Endothelial cell of umbilical vein (primary cell): ENCODE results near the gene GABRA4. TPM values are rescaled to one million over a fixed set of nuclear protein-coding genes. Genes with fewer than 3 reads are reported as not detected.

Experiments
- BruUV-seq: library from RNA; stranded (reverse); fragments of 400-500 nt; replicated peaks from 2 replicates; lab custom pipeline; 2021; lab: Mats Ljungman, UMichigan
- CTCF ChIA-PET: fragments of 300-600, 350-600 bp; sonication (Branson Sonifier 250); formaldehyde crosslinking; loops from one replicate; lab custom pipeline; 2021; ENCODE audit warnings: antibody characterized with exemption, inconsistent platforms; lab: Charles Lee
- POLR2A ChIA-PET: fragments of 300-600, 350-600 bp; sonication (Branson Sonifier 250); formaldehyde crosslinking; loops from one replicate; lab custom pipeline; 2021; ENCODE audit warnings: antibody characterized with exemption, inconsistent platforms; lab: Charles Lee
- DNase-seq: peaks from one replicate; pipeline ENCODE4 v3.0.0-alpha.2; 2011; ENCODE audit warnings: low read depth, low spot score
- FAIRE-seq: peaks from 2 replicates; lab custom pipeline; 2011; peaks lifted over from hg19 to GRCh38; lab: Jason Lieb, UNC
- H2AFZ ChIP-seq: 2 replicates; pipeline ENCODE4 v1.6.0; 2012; ENCODE audit warnings: low read depth, low read length, control low read depth, inconsistent platforms
- H3K27ac ChIP-seq: 2 replicates; pipeline ENCODE4 v1.5.1; 2011; ENCODE audit warnings: low read depth, mild to moderate bottlenecking, control low read depth, low read length, moderate library complexity; ENCODE audit not compliant: insufficient read depth
- H3K27me3 ChIP-seq, 2 experiments: 2 replicates each; pipeline versions ENCODE4 v1.6.0 to v1.6.1; 2011; ENCODE audit warnings: low read length in 2 of 2, mixed read lengths in 1 of 2; ENCODE audit not compliant: control insufficient read depth in 2 of 2, insufficient read depth in 2 of 2
- H3K36me3 ChIP-seq, 2 experiments: 2 replicates in 1 of 2; 3 replicates in 1 of 2; pipeline ENCODE4 v1.5.1; 2011; ENCODE audit warnings: low read length in 2 of 2, mild to moderate bottlenecking in 1 of 2, moderate library complexity in 1 of 2; ENCODE audit not compliant: control insufficient read depth in 2 of 2, insufficient read depth in 2 of 2; ENCODE audit errors: extremely low read depth in 1 of 2
- H3K4me1 ChIP-seq: 3 replicates; pipeline ENCODE4 v1.5.1; 2011; ENCODE audit warnings: mild to moderate bottlenecking, low read length; ENCODE audit not compliant: control insufficient read depth, insufficient read depth; ENCODE audit errors: extremely low read depth
- H3K4me2 ChIP-seq: 2 replicates; pipeline ENCODE4 v1.6.1; 2011; ENCODE audit warnings: low read length, control low read depth, mixed read lengths; ENCODE audit not compliant: insufficient read depth
- H3K4me3 ChIP-seq, 3 experiments: fragments of 200-600 bp in 1 of 3; sonication (generic), shearing (Covaris generic) in 1 of 3; replicated peaks in 1 of 3; 2 replicates each; pipeline ENCODE4 v1.5.1; 2011 to 2016; ENCODE audit warnings: control low read depth in 3 of 3, low read length in 3 of 3, mild to moderate bottlenecking in 2 of 3, inconsistent platforms in 1 of 3, low read depth in 1 of 3, moderate library complexity in 1 of 3; ENCODE audit not compliant: insufficient read depth in 1 of 3
- H3K79me2 ChIP-seq: 2 replicates; pipeline ENCODE4 v1.6.0; 2012; ENCODE audit warnings: low read length, inconsistent platforms; ENCODE audit not compliant: control insufficient read depth, insufficient read depth
- H3K9ac ChIP-seq: replicated peaks from 2 replicates; pipeline ENCODE3; 2011; ENCODE audit warnings: low read length, control low read depth; ENCODE audit not compliant: insufficient read depth; ENCODE audit errors: extremely low read depth
- H3K9me1 ChIP-seq: replicated peaks from 3 replicates; pipeline ENCODE4 v1.6.0; 2011; ENCODE audit warnings: mild to moderate bottlenecking, low read length; ENCODE audit not compliant: control insufficient read depth, insufficient read depth; ENCODE audit errors: extremely low read depth
- H3K9me3 ChIP-seq: replicated peaks from 2 replicates; pipeline ENCODE4 v1.5.1; 2012; ENCODE audit warnings: low read length, inconsistent platforms; ENCODE audit not compliant: control insufficient read depth, insufficient read depth
- H4K20me1 ChIP-seq: replicated peaks from 2 replicates; pipeline ENCODE3; 2011; ENCODE audit warnings: mild to moderate bottlenecking, low read length; ENCODE audit not compliant: control insufficient read depth, insufficient read depth; ENCODE audit errors: extremely low read depth
- FOS ChIP-seq: IDR thresholded peaks from 2 replicates; pipeline ENCODE4 v1.6.1; 2011; ENCODE audit warnings: mild to moderate bottlenecking, low read length, moderate library complexity, borderline replicate concordance; ENCODE audit not compliant: insufficient read depth
- GATA2 ChIP-seq: IDR thresholded peaks from 2 replicates; pipeline ENCODE4 v1.7.0; 2011; ENCODE audit warnings: low read depth, mild to moderate bottlenecking, moderate library complexity, mixed read lengths, low read length; ENCODE audit not compliant: insufficient read length, insufficient read depth
- JUN ChIP-seq: IDR thresholded peaks from 2 replicates; pipeline ENCODE4 v1.6.1; 2011; ENCODE audit warnings: borderline replicate concordance, low read depth; ENCODE audit not compliant: insufficient read length, insufficient read depth
- MYC ChIP-seq: IDR thresholded peaks from one replicate; pipeline ENCODE4 v1.6.1; 2011; ENCODE audit warnings: mild to moderate bottlenecking, low read depth, low read length
- POLR2A ChIP-seq: IDR thresholded peaks from 2 replicates; pipeline ENCODE4 v1.6.1; 2012; ENCODE audit warnings: low read depth, mild to moderate bottlenecking, control low read depth, low read length
- POLR2AphosphoS5 ChIP-seq: IDR thresholded peaks from 2 replicates; pipeline ENCODE4 v1.6.1; 2012; ENCODE audit warnings: low read depth, mild to moderate bottlenecking, control low read depth, low read length, moderate library complexity; ENCODE audit not compliant: insufficient read depth
- dilution Hi-C: fragments of 300-500 bp; cut with MboI; formaldehyde crosslinking; loops from one replicate; pipeline ENCODE4 v1.15.0; 2019; ENCODE audit warnings: low sequenced_read_pairs; ENCODE audit not compliant: extremely low pct_ligation_motif_present
- intact Hi-C: fragments of 100-400 bp; cut with micrococcal nuclease; formaldehyde crosslinking; loops from one replicate; pipeline ENCODE4 v1.10.0; 2022
- polyA plus RNA-seq, 4 experiments: library from polyadenylated mRNA; depleted of rRNA in 3 of 4; stranded (reverse) in 3 of 4; unstranded in 1 of 4; fragments of >200 nt; gene quantifications; 2 replicates each; pipeline versions ENCODE4 v1.2.1 to v1.2.3, GENCODE V29; 2011 to 2012; ENCODE audit warnings: missing spikeins in 1 of 4
- total RNA-seq: library from RNA; stranded (reverse); gene quantifications from 2 replicates; pipeline ENCODE4 v1.2.3, GENCODE V29; 2021
- TF ChIP-seq, protein P1 (sequence below), 2 donors: IDR thresholded peaks; 1 replicate in 1 of 2; 2 replicates in 1 of 2; pipeline ENCODE4 v1.5.1; 2011; ENCODE audit warnings: low read length in 2 of 2, mild to moderate bottlenecking in 2 of 2, moderate library complexity in 2 of 2, control low read depth in 1 of 2, inconsistent platforms in 1 of 2, low read depth in 1 of 2; ENCODE audit not compliant: insufficient read depth in 1 of 2; ENCODE audit errors: extremely low read depth in 1 of 2

GABRA4 gene
- total and polyA plus RNA-seq, 2 donors (not counting 3 experiments of a cell fraction or from before 2014, with no cell fraction given), result not detected

DNA sequence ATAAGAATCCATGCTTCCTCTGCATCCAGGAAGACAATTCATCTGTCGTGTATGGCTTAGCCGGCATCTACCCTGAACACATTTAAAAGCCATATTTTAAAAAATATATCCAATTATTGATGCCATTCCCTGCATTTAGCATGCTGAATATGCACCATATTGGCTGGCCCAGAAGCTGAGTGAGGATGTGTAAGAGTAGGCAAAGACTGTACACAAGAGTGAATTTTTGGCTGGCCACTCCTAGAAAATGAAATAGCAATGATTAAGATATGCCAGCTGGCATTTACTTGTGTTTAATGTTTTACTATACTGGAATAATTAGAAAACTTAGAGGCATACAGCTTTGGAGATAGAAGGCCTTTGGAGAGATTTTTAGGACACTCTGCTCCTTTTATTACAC lies 25.8 kb downstream of the GABRA4 start:
- no peaks in the 10 kb centered on the region for H3K36me3 ChIP-seq
- ChIA-PET CTCF (no interaction called here), POLR2A (no interaction called here)
- no peak overlapping the region for H3K9ac ChIP-seq
- no peak for DNase-seq
- dilution Hi-C loops, result no loop called here
- H3K9me1 ChIP-seq, result no peaks in the 10 kb centered on the region
- H3K4me2 ChIP-seq, result no peak overlapping the region
- intact Hi-C loops, result no loop called here
- H3K79me2 ChIP-seq, result no peaks in the 10 kb centered on the region
- no peak for FAIRE-seq
- no peak overlapping the region for H2AFZ ChIP-seq
- H4K20me1 ChIP-seq, result no peaks in the 10 kb centered on the region
- H3K9me3 ChIP-seq, result no peaks in the 10 kb centered on the region
- H3K27me3 ChIP-seq, result no peaks in the 10 kb centered on the region
- no peaks in the 10 kb centered on the region for H3K4me1 ChIP-seq
- no peak overlapping the region for H3K27ac ChIP-seq
- H3K4me3 ChIP-seq, result no peak overlapping the region
- no TSS peak for BruUV-seq
- no peak for TF ChIP-seq GATA2
- TF ChIP-seq, protein P1, sequence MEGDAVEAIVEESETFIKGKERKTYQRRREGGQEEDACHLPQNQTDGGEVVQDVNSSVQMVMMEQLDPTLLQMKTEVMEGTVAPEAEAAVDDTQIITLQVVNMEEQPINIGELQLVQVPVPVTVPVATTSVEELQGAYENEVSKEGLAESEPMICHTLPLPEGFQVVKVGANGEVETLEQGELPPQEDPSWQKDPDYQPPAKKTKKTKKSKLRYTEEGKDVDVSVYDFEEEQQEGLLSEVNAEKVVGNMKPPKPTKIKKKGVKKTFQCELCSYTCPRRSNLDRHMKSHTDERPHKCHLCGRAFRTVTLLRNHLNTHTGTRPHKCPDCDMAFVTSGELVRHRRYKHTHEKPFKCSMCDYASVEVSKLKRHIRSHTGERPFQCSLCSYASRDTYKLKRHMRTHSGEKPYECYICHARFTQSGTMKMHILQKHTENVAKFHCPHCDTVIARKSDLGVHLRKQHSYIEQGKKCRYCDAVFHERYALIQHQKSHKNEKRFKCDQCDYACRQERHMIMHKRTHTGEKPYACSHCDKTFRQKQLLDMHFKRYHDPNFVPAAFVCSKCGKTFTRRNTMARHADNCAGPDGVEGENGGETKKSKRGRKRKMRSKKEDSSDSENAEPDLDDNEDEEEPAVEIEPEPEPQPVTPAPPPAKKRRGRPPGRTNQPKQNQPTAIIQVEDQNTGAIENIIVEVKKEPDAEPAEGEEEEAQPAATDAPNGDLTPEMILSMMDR (IDR thresholded peaks at IDR 0.05; ENCODE audit: extremely low read depth in 1 of 2, insufficient read depth in 1 of 2, low read depth in 1 of 2, low read length in 2 of 2), result no peak
- TF ChIP-seq JUN, result no peak
- no peak for TF ChIP-seq POLR2AphosphoS5
- no peak for TF ChIP-seq MYC
- no peak for TF ChIP-seq POLR2A
- no peak for TF ChIP-seq FOS
